Measurements from ENCODE around the gene TXNRD1.

- TF ChIP-seq POLR2AphosphoS5 (IDR thresholded peaks at IDR 0.05; ENCODE audit: low read depth, low read length) (no peak), TAF1 (IDR thresholded peaks at IDR 0.05; ENCODE audit: borderline replicate concordance, insufficient read depth, low read length) (no peak), REST (IDR thresholded peaks at IDR 0.05; ENCODE audit: insufficient read depth in 1 of 2, low read depth in 2 of 2, low read length in 2 of 2) (no peak), SIN3A (IDR thresholded peaks at IDR 0.05; ENCODE audit: borderline replicate concordance, insufficient read depth, low read length) (no peak)
Observed at GRCh38 chr12:104292872-104293794, 77.6 kb downstream of the TXNRD1 start.

Measured in PFSK-1 (cell line).